Measurements from ENCODE around the gene ZCCHC24. TPM values are rescaled to one million over a fixed set of nuclear protein-coding genes. Genes with fewer than 3 reads are reported as not detected.
A peak's percentile ranks its signal among the peaks of the same experiment; 100 is the strongest.

Gene ZCCHC24
- total and polyA plus RNA-seq, 2 of the 8 experiments (the other 6 are each of a cell fraction or from before 2014, with no cell fraction given), result 3.9 to 6.9 TPM

- no peaks in the 10 kb centered on the region; the same call in 1 of the 2 replicates for H3K23me2 ChIP-seq (ENCODE audit: low read depth, low read length)
- no peaks in the 10 kb centered on the region for H3K79me1 ChIP-seq (ENCODE audit: low read depth, low read length)
- no peak overlapping the region for H3K4ac ChIP-seq (replicated peaks; ENCODE audit: insufficient read length, low read depth, low read length)
- no peak overlapping the region for H2AK5ac ChIP-seq (ENCODE audit: low read depth, low read length)
- H4K20me1 ChIP-seq (replicated peaks in 1 of 2; ENCODE audit: control insufficient read depth in 1 of 2, insufficient read depth in 2 of 2, low read length in 2 of 2), result no peaks in the 10 kb centered on the region
- H2BK5ac ChIP-seq (ENCODE audit: low read depth, low read length), result no peak overlapping the region
- no peak overlapping the region for H3K9ac ChIP-seq (replicated peaks in 1 of 4; ENCODE audit: extremely low read depth in 1 of 4, low read depth in 3 of 4, low read length in 3 of 4)
- CTCF ChIA-PET (ENCODE audit: partially characterized antibody), result interaction anchor here (0.7 to 5.9 kb wide), 16 partner anchors 8 to 111 kb away, joined by 3 to 65 read pairs (median 5); no protein-coding TSS in a partner anchor
- no peak overlapping the region for H3K18ac ChIP-seq (ENCODE audit: extremely low read depth, low read length)
- H3K4me1 ChIP-seq (replicated peaks in 1 of 4; ENCODE audit: control insufficient read depth in 3 of 4, insufficient read depth in 4 of 4, low read length in 3 of 4), result peaks cover 0 to 1% (median 0%) of the 10 kb centered on the region in 4 experiments; a peak in 2 of 7 replicates
- 86% methylated on average over 10 of the region's 16 CpGs; no CpG with 5 or more reads in 1 of the 2 experiments for WGBS, 2 experiments (ENCODE audit: extremely low coverage in 1 of 2, insufficient coverage in 1 of 2, insufficient read length in 1 of 2, insufficient replicate concordance in 2 of 2, low coverage in 1 of 2, low lambda C conversion rate in 2 of 2, missing lambda C conversion rate in 1 of 2)
- H3K9me3 ChIP-seq (ENCODE audit: insufficient read depth in 2 of 2, low read depth in 1 of 2, low read length in 1 of 2), result no peaks in the 10 kb centered on the region
- FAIRE-seq, result no peak
- H4K5ac ChIP-seq (ENCODE audit: insufficient read length, low read depth, low read length), result no peak overlapping the region
- POLR2A ChIA-PET (ENCODE audit: partially characterized antibody), result interaction anchor here (0.6 to 1.5 kb wide), 3 partner anchors 8 to 54 kb away, joined by 3 read pairs; no protein-coding TSS in a partner anchor
- H3K4me2 ChIP-seq (ENCODE audit: insufficient read depth in 1 of 2, low read depth in 2 of 2, low read length in 2 of 2), result no peak overlapping the region
- no peak overlapping the region for H3K23ac ChIP-seq (ENCODE audit: insufficient read length)
- H4K8ac ChIP-seq (ENCODE audit: extremely low read depth, insufficient read depth, low read length), result peak overlapping the region; percentile 37; the same call in 1 of the 2 replicates
- peak in 1 of 2 experiments; percentile 40 for DNase-seq (ENCODE audit: low read depth in 1 of 2, low spot score in 2 of 2)
- no peak overlapping the region for H2BK15ac ChIP-seq (ENCODE audit: low read length)
- H2BK120ac ChIP-seq (replicated peaks; ENCODE audit: low read depth, low read length), result no peak overlapping the region
- H3K56ac ChIP-seq (replicated peaks; ENCODE audit: insufficient read length, low read depth, low read length), result no peak overlapping the region
- no peak overlapping the region for H3K14ac ChIP-seq (ENCODE audit: insufficient read length)
- H3K4me3 ChIP-seq (ENCODE audit: extremely low read depth in 1 of 4, insufficient read depth in 2 of 4, low read depth in 3 of 4, low read length in 4 of 4), result no peak overlapping the region
- no peaks in the 10 kb centered on the region for H3K79me2 ChIP-seq (ENCODE audit: control insufficient read depth in 1 of 2, insufficient read depth in 2 of 2, low read length in 2 of 2)
- H2BK12ac ChIP-seq (ENCODE audit: low read depth, low read length), result no peak overlapping the region
- no peak overlapping the region for H2BK20ac ChIP-seq (ENCODE audit: low read length)
- no peak overlapping the region for H2AFZ ChIP-seq (ENCODE audit: low read length)
- no peaks in the 10 kb centered on the region; a peak in 1 of 7 replicates for H3K27me3 ChIP-seq (replicated peaks in 1 of 4; ENCODE audit: control insufficient read depth in 3 of 4, extremely low read depth in 1 of 4, insufficient read depth in 3 of 4, low read length in 3 of 4)
- TF ChIP-seq, protein P1, sequence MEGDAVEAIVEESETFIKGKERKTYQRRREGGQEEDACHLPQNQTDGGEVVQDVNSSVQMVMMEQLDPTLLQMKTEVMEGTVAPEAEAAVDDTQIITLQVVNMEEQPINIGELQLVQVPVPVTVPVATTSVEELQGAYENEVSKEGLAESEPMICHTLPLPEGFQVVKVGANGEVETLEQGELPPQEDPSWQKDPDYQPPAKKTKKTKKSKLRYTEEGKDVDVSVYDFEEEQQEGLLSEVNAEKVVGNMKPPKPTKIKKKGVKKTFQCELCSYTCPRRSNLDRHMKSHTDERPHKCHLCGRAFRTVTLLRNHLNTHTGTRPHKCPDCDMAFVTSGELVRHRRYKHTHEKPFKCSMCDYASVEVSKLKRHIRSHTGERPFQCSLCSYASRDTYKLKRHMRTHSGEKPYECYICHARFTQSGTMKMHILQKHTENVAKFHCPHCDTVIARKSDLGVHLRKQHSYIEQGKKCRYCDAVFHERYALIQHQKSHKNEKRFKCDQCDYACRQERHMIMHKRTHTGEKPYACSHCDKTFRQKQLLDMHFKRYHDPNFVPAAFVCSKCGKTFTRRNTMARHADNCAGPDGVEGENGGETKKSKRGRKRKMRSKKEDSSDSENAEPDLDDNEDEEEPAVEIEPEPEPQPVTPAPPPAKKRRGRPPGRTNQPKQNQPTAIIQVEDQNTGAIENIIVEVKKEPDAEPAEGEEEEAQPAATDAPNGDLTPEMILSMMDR (IDR thresholded peaks at IDR 0.05; ENCODE audit: control extremely low read depth in 1 of 3, insufficient read depth in 1 of 3, low read depth in 1 of 3, low read length in 3 of 3), result 0 out of 4 replicates have a peak, but pooled peaks of 1 of the 3 experiments have one; percentile 6
- no peak for TF ChIP-seq TCF12 (IDR thresholded peaks at IDR 0.05; ENCODE audit: low read depth, low read length)
- H3K27ac ChIP-seq (ENCODE audit: low read depth, low read length), result no peak overlapping the region
- no peak overlapping the region for H4K91ac ChIP-seq (replicated peaks; ENCODE audit: insufficient read length, low read length)
- no peaks in the 10 kb centered on the region for H3K36me3 ChIP-seq (ENCODE audit: control insufficient read depth in 2 of 4, insufficient read depth in 4 of 4, low read length in 3 of 4)
Observed at GRCh38 chr10:79390551-79391229, 54.7 kb downstream of the ZCCHC24 start.
